Neutrophil (primary cell): ENCODE data around the gene TNIK.

Experiments
- H3K27ac ChIP-seq: fragments of 200-600 bp; sonication (generic); 2 replicates; pipeline ENCODE4 v1.5.1; 2016; ENCODE audit warnings: mild to moderate bottlenecking, moderate library complexity
- H3K27me3 ChIP-seq: fragments of 200-600 bp; sonication (generic); 2 replicates; pipeline ENCODE4 v1.6.0; 2016; ENCODE audit warnings: mild to moderate bottlenecking
- H3K36me3 ChIP-seq: fragments of 200-600 bp; sonication (generic); 2 replicates; pipeline ENCODE4 v1.5.1; 2017
- H3K4me1 ChIP-seq, 2 experiments: fragments of 200-600 bp in 1 of 2; sonication (generic) in 1 of 2; 1 replicate in 1 of 2; 2 replicates in 1 of 2; pipeline versions ENCODE4 v1.5.1 to v1.6.1; 2013 to 2016; ENCODE audit warnings: low read depth in 1 of 2, low read length in 1 of 2, mild to moderate bottlenecking in 1 of 2, moderate library complexity in 1 of 2; ENCODE audit not compliant: control insufficient read depth in 1 of 2, insufficient read depth in 1 of 2
- H3K4me3 ChIP-seq, 2 experiments: fragments of 200-600 bp in 1 of 2; sonication (generic) in 1 of 2; 1 replicate in 1 of 2; 2 replicates in 1 of 2; pipeline ENCODE4 v1.5.1; 2013 to 2016; ENCODE audit warnings: low read depth in 1 of 2, low read length in 1 of 2, mild to moderate bottlenecking in 1 of 2, moderate library complexity in 1 of 2
- H3K9me3 ChIP-seq: fragments of 200-600 bp; sonication (generic); 2 replicates; pipeline ENCODE4 v1.5.1; 2016
- CTCF ChIP-seq: fragments of 200-600 bp; sonication (generic); IDR thresholded peaks from 2 replicates; pipeline ENCODE4 v1.5.1; 2016; ENCODE audit warnings: antibody characterized with exemption

TNIK gene

GRCh38 chr3:171011873-171012336 lies 448.3 kb downstream of the TNIK start:
- Histone ChIP-seq H3K4me3 (no peak overlapping the region), H3K27ac (no peak overlapping the region), H3K4me1 (no peaks in the 10 kb centered on the region), H3K36me3 (no peaks in the 10 kb centered on the region), H3K9me3 (no peaks in the 10 kb centered on the region), H3K27me3 (no peaks in the 10 kb centered on the region)
- no peak for TF ChIP-seq CTCF
